ENCODE measurements around the gene GLB1L.

DNA sequence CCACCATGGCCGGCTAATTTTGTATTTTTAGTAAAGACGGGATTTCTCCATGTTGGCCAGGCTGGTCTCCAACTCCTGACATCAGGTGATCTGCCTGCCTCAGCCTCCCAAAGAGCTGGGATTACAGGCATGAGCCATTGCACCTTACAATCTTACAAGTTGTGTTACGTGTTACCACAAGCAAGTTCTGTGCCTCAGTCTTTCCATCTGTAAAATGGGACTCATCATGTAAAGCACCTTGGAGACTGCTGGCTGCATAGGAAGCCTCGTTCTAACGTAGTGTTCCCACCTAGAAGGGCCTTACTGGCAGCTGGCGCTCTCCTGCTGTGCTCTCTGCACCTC lies 43.9 kb upstream of the GLB1L start:
- TF ChIP-seq, protein P1, sequence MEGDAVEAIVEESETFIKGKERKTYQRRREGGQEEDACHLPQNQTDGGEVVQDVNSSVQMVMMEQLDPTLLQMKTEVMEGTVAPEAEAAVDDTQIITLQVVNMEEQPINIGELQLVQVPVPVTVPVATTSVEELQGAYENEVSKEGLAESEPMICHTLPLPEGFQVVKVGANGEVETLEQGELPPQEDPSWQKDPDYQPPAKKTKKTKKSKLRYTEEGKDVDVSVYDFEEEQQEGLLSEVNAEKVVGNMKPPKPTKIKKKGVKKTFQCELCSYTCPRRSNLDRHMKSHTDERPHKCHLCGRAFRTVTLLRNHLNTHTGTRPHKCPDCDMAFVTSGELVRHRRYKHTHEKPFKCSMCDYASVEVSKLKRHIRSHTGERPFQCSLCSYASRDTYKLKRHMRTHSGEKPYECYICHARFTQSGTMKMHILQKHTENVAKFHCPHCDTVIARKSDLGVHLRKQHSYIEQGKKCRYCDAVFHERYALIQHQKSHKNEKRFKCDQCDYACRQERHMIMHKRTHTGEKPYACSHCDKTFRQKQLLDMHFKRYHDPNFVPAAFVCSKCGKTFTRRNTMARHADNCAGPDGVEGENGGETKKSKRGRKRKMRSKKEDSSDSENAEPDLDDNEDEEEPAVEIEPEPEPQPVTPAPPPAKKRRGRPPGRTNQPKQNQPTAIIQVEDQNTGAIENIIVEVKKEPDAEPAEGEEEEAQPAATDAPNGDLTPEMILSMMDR (IDR thresholded peaks at IDR 0.05): no peak
- no peak for TF ChIP-seq POLR2AphosphoS5 (IDR thresholded peaks at IDR 0.05)

Measured in suprapubic skin (tissue), 3 donors.